ENCODE measurements around the gene VPS37C. TPM values are rescaled to one million over a fixed set of nuclear protein-coding genes. Genes with fewer than 3 reads are reported as not detected.

Gene VPS37C
- total and polyA plus RNA-seq, 2 of the 13 experiments (the other 11 are each of a cell fraction or from before 2014, with no cell fraction given), result 7.5 to 8.8 TPM

GRCh38 chr11:61160487-61161189 lies 588 bp downstream of the VPS37C start (continued):
- TF ChIP-seq CENPBD1 (CRISPR knock-in tag; IDR thresholded peaks at IDR 0.05; ENCODE audit: borderline replicate concordance, low read depth), result no peak
- no peak for TF ChIP-seq ZNF766 (CRISPR knock-in tag; IDR thresholded peaks at IDR 0.05; ENCODE audit: borderline replicate concordance)
- TF ChIP-seq ZBTB40 (IDR thresholded peaks at IDR 0.05), result no peak
- TF ChIP-seq ZBTB40 (CRISPR knock-in tag; IDR thresholded peaks at IDR 0.05), result 0 out of 2 replicates have a peak, but pooled peaks have one; percentile 56
- TF ChIP-seq POLR2G (IDR thresholded peaks at IDR 0.05; ENCODE audit: low read depth, low read length), result no peak; the same call in 1 of the 2 replicates
- no peak for TF ChIP-seq ZNF282 (IDR thresholded peaks at IDR 0.05; ENCODE audit: partially characterized antibody)
- TF ChIP-seq ETV5 (CRISPR knock-in tag; IDR thresholded peaks at IDR 0.05; ENCODE audit: borderline replicate concordance), result 0 out of 2 replicates have a peak, but pooled peaks have one; percentile 23
- no peak for TF ChIP-seq ZNF510 (CRISPR knock-in tag; IDR thresholded peaks at IDR 0.05; ENCODE audit: low read depth)
- TF ChIP-seq ZNF460 (CRISPR knock-in tag; IDR thresholded peaks at IDR 0.05; ENCODE audit: borderline replicate concordance), result peak; percentile 78
- no peak for TF ChIP-seq EP300 (IDR thresholded peaks at IDR 0.05; ENCODE audit: low read depth in 2 of 2, low read length in 2 of 2)
- no peak for TF ChIP-seq EP300 (CRISPR knock-in tag; IDR thresholded peaks at IDR 0.05; ENCODE audit: borderline replicate concordance)
- no peak for TF ChIP-seq YEATS2 (CRISPR knock-in tag; IDR thresholded peaks at IDR 0.05; ENCODE audit: borderline replicate concordance)
- TF ChIP-seq, protein P1, sequence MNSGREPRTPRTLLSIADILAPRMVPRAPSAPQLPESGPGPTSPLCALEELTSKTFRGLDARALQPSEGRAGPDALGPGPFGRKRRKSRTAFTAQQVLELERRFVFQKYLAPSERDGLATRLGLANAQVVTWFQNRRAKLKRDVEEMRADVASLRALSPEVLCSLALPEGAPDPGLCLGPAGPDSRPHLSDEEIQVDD (CRISPR knock-in tag; IDR thresholded peaks at IDR 0.05; ENCODE audit: borderline replicate concordance), result no peak
- TF ChIP-seq ZNF274 (CRISPR knock-in tag; IDR thresholded peaks at IDR 0.05), result no peak
- no peak for TF ChIP-seq GATAD1 (CRISPR knock-in tag; IDR thresholded peaks at IDR 0.05)
- TF ChIP-seq ZNF780A (CRISPR knock-in tag; IDR thresholded peaks at IDR 0.05), result no peak
- no peak for TF ChIP-seq SRSF1 (optimal IDR thresholded peaks at IDR 0.05; ENCODE audit: low read depth, low read length)
- TF ChIP-seq, protein P2, sequence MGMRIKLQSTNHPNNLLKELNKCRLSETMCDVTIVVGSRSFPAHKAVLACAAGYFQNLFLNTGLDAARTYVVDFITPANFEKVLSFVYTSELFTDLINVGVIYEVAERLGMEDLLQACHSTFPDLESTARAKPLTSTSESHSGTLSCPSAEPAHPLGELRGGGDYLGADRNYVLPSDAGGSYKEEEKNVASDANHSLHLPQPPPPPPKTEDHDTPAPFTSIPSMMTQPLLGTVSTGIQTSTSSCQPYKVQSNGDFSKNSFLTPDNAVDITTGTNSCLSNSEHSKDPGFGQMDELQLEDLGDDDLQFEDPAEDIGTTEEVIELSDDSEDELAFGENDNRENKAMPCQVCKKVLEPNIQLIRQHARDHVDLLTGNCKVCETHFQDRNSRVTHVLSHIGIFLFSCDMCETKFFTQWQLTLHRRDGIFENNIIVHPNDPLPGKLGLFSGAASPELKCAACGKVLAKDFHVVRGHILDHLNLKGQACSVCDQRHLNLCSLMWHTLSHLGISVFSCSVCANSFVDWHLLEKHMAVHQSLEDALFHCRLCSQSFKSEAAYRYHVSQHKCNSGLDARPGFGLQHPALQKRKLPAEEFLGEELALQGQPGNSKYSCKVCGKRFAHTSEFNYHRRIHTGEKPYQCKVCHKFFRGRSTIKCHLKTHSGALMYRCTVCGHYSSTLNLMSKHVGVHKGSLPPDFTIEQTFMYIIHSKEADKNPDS (CRISPR knock-in tag; IDR thresholded peaks at IDR 0.05), result no peak

Data from HepG2 (cell line).